RWPE1 (cell line): ENCODE data around the gene RFT1.

Source experiments
- CTCF ChIA-PET: fragments of 350-600 bp; sonication (Branson Sonifier 250); formaldehyde crosslinking; extraction: SDS; loops from one replicate; lab custom pipeline; 2021; lab: Yijun Ruan, JAX
- POLR2A ChIA-PET: fragments of 400-600 bp; formaldehyde crosslinking; extraction: SDS; loops from one replicate; lab custom pipeline; 2020; ENCODE audit warnings: antibody characterized with exemption; ENCODE audit not compliant: low non-redundant PET; lab: Yijun Ruan, JAX
- DNase-seq: peaks from one replicate; pipeline ENCODE4 v3.0.0; 2012; ENCODE audit warnings: low spot score
- H3K27ac ChIP-seq: fragments of 450-650 bp; 2 replicates; pipeline ENCODE4 v1.5.1; 2017
- CTCF ChIP-seq: fragments of 450-650 bp; conservative IDR thresholded peaks from 2 replicates; pipeline ENCODE4 v1.5.1; 2017; ENCODE audit warnings: low read depth, mild to moderate bottlenecking

Gene RFT1

GRCh38 chr3:53159156-53160060 lies 29.2 kb upstream of the RFT1 start:
- 0 out of 2 replicates have a peak overlapping the region, but pooled peaks have one; percentile 77 for H3K27ac ChIP-seq
- no peak for TF ChIP-seq CTCF
- ChIA-PET CTCF (no interaction called here), POLR2A (no interaction called here)
- no peak for DNase-seq

DNA sequence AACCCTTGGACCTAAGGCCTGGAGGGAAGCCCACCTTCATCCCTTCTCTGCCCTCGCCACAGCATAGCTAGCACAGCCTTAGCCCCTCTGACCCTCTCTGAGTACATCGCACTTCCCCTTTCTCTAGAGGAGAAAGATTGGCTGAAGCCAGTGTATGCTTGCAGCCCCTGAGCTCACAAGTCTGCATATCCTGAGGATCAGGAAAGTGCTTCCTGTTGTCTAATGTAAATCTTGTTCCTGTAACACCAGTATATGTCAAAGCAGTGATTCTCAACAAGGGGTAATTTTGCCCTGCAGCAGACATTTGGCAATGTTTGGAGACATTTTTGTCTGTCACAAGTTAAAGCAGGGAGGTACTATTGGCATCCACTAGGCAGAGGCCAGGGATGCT lies 28.5 kb upstream of the RFT1 start:
- CTCF ChIA-PET, result no interaction called here
- no peak for DNase-seq
- no peak overlapping the region for H3K27ac ChIP-seq
- TF ChIP-seq CTCF, result no peak
- POLR2A ChIA-PET, result no interaction called here

GRCh38 chr3:53157974-53158580 lies 27.8 kb upstream of the RFT1 start:
- no peak for TF ChIP-seq CTCF
- no peak for DNase-seq
- POLR2A ChIA-PET, result no interaction called here
- CTCF ChIA-PET, result no interaction called here
- H3K27ac ChIP-seq, result no peak overlapping the region

GRCh38 chr3:53156368-53156834 lies 26.2 kb upstream of the RFT1 start:
- DNase-seq, result no peak
- TF ChIP-seq CTCF, result no peak
- ChIA-PET CTCF (no interaction called here), POLR2A (no interaction called here)
- H3K27ac ChIP-seq, result no peak overlapping the region

GRCh38 chr3:53155760-53156159 lies 25.5 kb upstream of the RFT1 start:
- TF ChIP-seq CTCF, result no peak
- ChIA-PET CTCF (no interaction called here), POLR2A (no interaction called here)
- peak overlapping the region; percentile 69 for H3K27ac ChIP-seq
- DNase-seq, result peak; percentile 52

GRCh38 chr3:53154881-53155285 lies 24.6 kb upstream of the RFT1 start:
- H3K27ac ChIP-seq, result peak overlapping the region; percentile 69
- peak; percentile 35 for DNase-seq
- ChIA-PET POLR2A (no interaction called here), CTCF (no interaction called here)
- TF ChIP-seq CTCF, result no peak
